BLaER1 (cell line): Measurements from ENCODE around the gene STRN3.

Experiments
- H3K27ac ChIP-seq: shearing (Covaris generic); formaldehyde crosslinking; 2 replicates; pipeline ENCODE4 v1.8.1; 2022
- H3K27me3 ChIP-seq: shearing (Covaris generic); formaldehyde crosslinking; 2 replicates; pipeline ENCODE4 v1.8.1; 2022
- H3K36me3 ChIP-seq: shearing (Covaris generic); formaldehyde crosslinking; 2 replicates; pipeline ENCODE4 v1.8.1; 2022
- H3K4me1 ChIP-seq: shearing (Covaris generic); formaldehyde crosslinking; 2 replicates; pipeline ENCODE4 v1.8.1; 2022
- H3K4me2 ChIP-seq: shearing (Covaris generic); formaldehyde crosslinking; 2 replicates; pipeline ENCODE4 v1.8.1; 2022
- H3K4me3 ChIP-seq: shearing (Covaris generic); formaldehyde crosslinking; 2 replicates; pipeline ENCODE4 v1.8.1; 2022
- H3K9ac ChIP-seq: shearing (Covaris generic); formaldehyde crosslinking; 2 replicates; pipeline ENCODE4 v1.8.1; 2022
- H3K9me3 ChIP-seq: shearing (Covaris generic); formaldehyde crosslinking; 2 replicates; pipeline ENCODE4 v1.8.1; 2022
- H4K20me1 ChIP-seq: shearing (Covaris generic); formaldehyde crosslinking; 2 replicates; pipeline ENCODE4 v1.8.1; 2022
- Cebpa-rat ChIP-seq: shearing (Covaris generic); IDR thresholded peaks from 2 replicates; pipeline ENCODE4 v1.8.1; 2022

Gene STRN3

GRCh38 chr14:31024577-31025366 is 1.4 kb downstream of the STRN3 start:
- Histone ChIP-seq H4K20me1 (peaks cover 57% of the 10 kb centered on the region), H3K9ac (peak overlapping the region; percentile 99)

GRCh38 chr14:31024010-31024480 is 2.1 kb downstream of the STRN3 start:
- Histone ChIP-seq H4K20me1 (peaks cover 64% of the 10 kb centered on the region), H3K4me1 (peaks cover 15% of the 10 kb centered on the region), H3K9ac (peak overlapping the region; percentile 57; the same call in 1 of the 2 replicates), H3K27me3 (no peaks in the 10 kb centered on the region), H3K4me2 (peak overlapping the region; percentile 87), H3K36me3 (peaks cover 31% of the 10 kb centered on the region), H3K27ac (no peak overlapping the region), H3K4me3 (peak overlapping the region; percentile 99; the same call in 1 of the 2 replicates), H3K9me3 (no peaks in the 10 kb centered on the region)
- no peak for TF ChIP-seq Cebpa-rat

More at GRCh38 chr14:31024577-31025366, 1.4 kb downstream of the STRN3 start:
- Histone ChIP-seq H3K4me3 (peak overlapping the region; percentile 99), H3K9me3 (no peaks in the 10 kb centered on the region), H3K4me2 (peak overlapping the region; percentile 87), H3K27ac (peak overlapping the region; percentile 98), H3K4me1 (peaks cover 15% of the 10 kb centered on the region), H3K36me3 (peaks cover 28% of the 10 kb centered on the region), H3K27me3 (no peaks in the 10 kb centered on the region)
- TF ChIP-seq Cebpa-rat = no peak

GRCh38 chr14:31022386-31022785 is 3.8 kb downstream of the STRN3 start:
- no peak overlapping the region for H3K4me3 ChIP-seq
- no peak for TF ChIP-seq Cebpa-rat
- H3K4me2 ChIP-seq = no peak overlapping the region
- peaks cover 80% of the 10 kb centered on the region for H4K20me1 ChIP-seq
- H3K36me3 ChIP-seq = peaks cover 47% of the 10 kb centered on the region
- peaks cover 12% of the 10 kb centered on the region for H3K4me1 ChIP-seq
- H3K9ac ChIP-seq = no peak overlapping the region
- H3K27ac ChIP-seq = no peak overlapping the region
- H3K27me3 ChIP-seq = no peaks in the 10 kb centered on the region
- no peaks in the 10 kb centered on the region for H3K9me3 ChIP-seq

DNA sequence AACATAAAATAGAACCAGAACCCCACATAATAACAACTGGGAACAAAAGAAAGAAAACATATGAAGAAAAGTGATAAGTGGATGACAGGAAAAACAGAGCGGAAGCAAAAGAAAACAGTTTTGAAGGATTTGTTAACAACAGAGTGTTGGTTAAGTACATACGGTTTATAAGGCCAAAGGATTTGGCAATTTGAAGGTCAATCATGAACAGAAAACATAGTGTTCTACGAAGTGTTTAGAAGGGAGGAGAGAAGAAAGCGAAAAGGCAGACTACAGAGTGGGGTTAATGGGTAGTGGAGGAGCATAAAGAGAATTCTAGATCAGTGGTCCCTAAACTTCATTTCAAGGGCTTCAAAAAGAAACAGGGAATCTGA is 4.6 kb downstream of the STRN3 start:
- Histone ChIP-seq H3K4me2 (no peak overlapping the region), H3K36me3 (peaks cover 49% of the 10 kb centered on the region), H3K4me1 (peaks cover 8% of the 10 kb centered on the region), H3K27ac (no peak overlapping the region), H3K4me3 (no peak overlapping the region), H3K27me3 (no peaks in the 10 kb centered on the region), H4K20me1 (peaks cover 89% of the 10 kb centered on the region), H3K9me3 (no peaks in the 10 kb centered on the region), H3K9ac (no peak overlapping the region)
- TF ChIP-seq Cebpa-rat = no peak

DNA sequence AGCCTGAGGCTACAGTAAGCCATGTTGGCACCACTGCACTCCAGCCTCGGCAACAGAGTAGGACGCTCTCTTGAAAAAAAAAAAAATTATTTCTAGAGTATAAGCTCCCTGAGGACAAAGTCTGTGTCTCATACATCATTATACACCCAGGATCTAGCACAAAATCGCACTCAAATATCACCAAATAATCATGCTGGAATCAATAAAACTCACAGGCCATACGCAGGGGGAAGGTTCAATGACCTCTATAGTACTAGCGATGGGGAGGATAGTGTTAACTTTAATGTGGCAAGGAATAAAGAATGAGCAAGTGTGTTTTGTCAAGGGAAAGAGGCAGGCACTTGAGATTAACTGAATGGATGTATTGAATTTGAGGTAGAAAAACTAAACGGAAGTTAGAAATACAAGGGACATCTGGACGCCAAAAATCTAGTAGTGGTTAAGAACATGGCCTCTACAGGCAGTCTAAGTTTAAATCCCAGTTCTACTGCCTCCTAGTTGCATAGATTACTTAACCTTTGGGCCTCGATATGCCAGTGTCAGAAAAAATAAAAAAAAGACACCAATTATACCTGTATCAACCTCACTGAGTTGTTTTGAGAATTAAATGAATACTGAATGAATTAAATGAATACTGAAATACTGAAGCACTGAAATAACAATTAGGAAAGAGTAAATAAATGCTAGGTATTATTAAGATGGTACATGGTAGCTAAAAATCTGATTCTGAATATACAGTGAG is 5.2 kb downstream of the STRN3 start:
- Histone ChIP-seq H3K27me3 (no peaks in the 10 kb centered on the region), H3K36me3 (peaks cover 49% of the 10 kb centered on the region), H4K20me1 (peaks cover 94% of the 10 kb centered on the region), H3K4me2 (no peak overlapping the region), H3K9ac (no peak overlapping the region), H3K9me3 (no peaks in the 10 kb centered on the region), H3K4me3 (no peak overlapping the region), H3K4me1 (peaks cover 8% of the 10 kb centered on the region), H3K27ac (no peak overlapping the region)
- no peak for TF ChIP-seq Cebpa-rat

DNA sequence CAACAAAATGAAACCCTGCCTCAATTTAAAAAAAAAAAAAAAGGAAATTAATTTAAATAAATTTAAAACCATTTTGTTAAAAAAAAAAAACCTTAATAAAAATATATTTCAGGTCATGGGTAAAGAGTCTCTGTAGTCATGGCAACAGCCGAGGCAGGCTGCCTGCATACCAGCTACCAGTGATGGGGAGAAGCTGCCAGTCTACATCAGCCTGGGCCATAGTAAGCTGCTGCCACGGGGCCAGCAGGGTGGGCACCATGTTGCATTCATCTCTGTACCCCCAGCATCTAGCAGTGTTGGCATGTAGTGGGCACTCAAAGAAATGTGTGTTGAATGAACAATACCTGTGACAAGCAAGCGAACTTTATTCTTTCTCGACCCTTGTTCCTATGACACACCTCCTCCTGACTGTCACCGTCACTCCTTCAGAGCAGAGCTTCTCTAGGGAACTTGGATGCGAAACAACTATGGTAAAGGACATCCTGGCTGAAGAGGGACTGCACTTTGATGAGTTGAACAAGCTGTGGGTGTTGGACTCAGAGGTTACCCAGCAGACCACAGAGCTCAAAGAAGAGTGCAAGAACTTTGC is 8.0 kb downstream of the STRN3 start:
- Histone ChIP-seq H3K27me3 (no peaks in the 10 kb centered on the region), H3K9ac (no peak overlapping the region), H3K4me2 (no peak overlapping the region), H3K27ac (no peak overlapping the region), H3K4me3 (no peak overlapping the region), H3K4me1 (no peaks in the 10 kb centered on the region; the same call in 1 of the 2 replicates), H4K20me1 (peaks cover 100% of the 10 kb centered on the region), H3K9me3 (no peaks in the 10 kb centered on the region), H3K36me3 (peaks cover 59% of the 10 kb centered on the region)
- TF ChIP-seq Cebpa-rat = no peak

- H3K4me2 ChIP-seq = no peak overlapping the region
Measured at GRCh38 chr14:31013841-31014240, 12.3 kb downstream of the STRN3 start.

GRCh38 chr14:31010935-31011334 is 15.2 kb downstream of the STRN3 start:
- Histone ChIP-seq H3K27me3 (no peaks in the 10 kb centered on the region), H3K4me3 (no peak overlapping the region), H3K4me1 (no peaks in the 10 kb centered on the region), H3K4me2 (no peak overlapping the region), H3K36me3 (peaks cover 65% of the 10 kb centered on the region), H3K27ac (no peak overlapping the region), H3K9ac (no peak overlapping the region), H4K20me1 (peaks cover 100% of the 10 kb centered on the region), H3K9me3 (0 out of 2 replicates have a peak, but pooled peaks cover 3% of the 10 kb centered on the region)
- no peak for TF ChIP-seq Cebpa-rat

More at GRCh38 chr14:31013841-31014240, 12.3 kb downstream of the STRN3 start:
- Histone ChIP-seq H3K27ac (no peak overlapping the region), H3K9me3 (0 out of 2 replicates have a peak, but pooled peaks cover 3% of the 10 kb centered on the region), H3K36me3 (peaks cover 52% of the 10 kb centered on the region), H3K27me3 (no peaks in the 10 kb centered on the region), H3K4me3 (no peak overlapping the region), H3K9ac (no peak overlapping the region), H3K4me1 (no peaks in the 10 kb centered on the region), H4K20me1 (peaks cover 100% of the 10 kb centered on the region)
- no peak for TF ChIP-seq Cebpa-rat

GRCh38 chr14:31009836-31010574 is 16.2 kb downstream of the STRN3 start:
- Histone ChIP-seq H3K27me3 (no peaks in the 10 kb centered on the region), H3K9ac (no peak overlapping the region)

More at GRCh38 chr14:31009836-31010574, 16.2 kb downstream of the STRN3 start:
- Histone ChIP-seq H3K36me3 (peaks cover 74% of the 10 kb centered on the region), H3K4me1 (no peaks in the 10 kb centered on the region), H3K27ac (no peak overlapping the region), H3K4me2 (no peak overlapping the region), H3K9me3 (0 out of 2 replicates have a peak, but pooled peaks cover 3% of the 10 kb centered on the region), H4K20me1 (peaks cover 100% of the 10 kb centered on the region), H3K4me3 (no peak overlapping the region)
- TF ChIP-seq Cebpa-rat = no peak
